ENCODE measurements around the gene TMEM18. TPM values are rescaled to one million over a fixed set of nuclear protein-coding genes. Genes with fewer than 3 reads are reported as not detected.

TMEM18 gene
- total and polyA plus RNA-seq, 2 of the 4 experiments (the other 2 are of a cell fraction): 15.2 to 30.2 TPM

DNA sequence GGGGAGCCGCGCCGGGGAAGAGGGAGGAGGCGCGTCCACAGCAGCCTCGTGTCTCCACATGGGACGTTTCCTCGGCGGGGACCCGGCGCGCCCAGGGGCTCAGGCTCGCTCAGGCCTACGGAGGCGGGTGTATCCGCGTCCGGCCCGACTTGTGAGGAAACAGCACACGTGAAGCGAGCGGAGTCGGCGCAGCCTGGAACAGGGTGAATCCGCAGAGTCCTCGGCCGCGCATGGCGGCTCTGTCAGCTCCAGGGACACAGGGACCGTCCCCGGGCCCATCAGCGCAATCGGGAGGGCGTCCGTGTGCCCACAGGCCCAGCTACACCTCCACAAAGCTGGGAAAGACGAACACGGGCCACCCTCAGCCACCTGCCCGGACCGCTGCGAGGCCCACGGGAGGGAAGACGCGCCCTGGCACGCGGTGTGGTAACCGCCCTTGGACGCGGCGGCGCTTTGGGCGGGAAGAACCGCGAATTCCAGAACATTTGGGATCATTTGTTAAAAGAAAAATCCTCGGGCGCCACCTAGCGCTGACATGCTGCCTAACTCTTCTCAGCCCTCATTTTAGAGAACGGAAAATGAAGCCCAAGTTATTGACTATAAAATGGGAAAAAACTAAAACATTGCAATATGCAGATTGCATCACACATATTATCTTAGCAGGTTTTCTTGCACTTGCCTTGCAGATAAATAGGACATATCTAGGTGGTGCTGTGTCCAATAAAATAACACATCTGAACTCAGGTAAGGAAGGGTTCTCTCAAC lies 40.4 kb downstream of the TMEM18 start:
- no peak overlapping the region for H4K91ac ChIP-seq (ENCODE audit: insufficient read depth, low read depth, low read length)
- H3K23ac ChIP-seq (ENCODE audit: low read depth, low read length): no peak overlapping the region
- H3K4me1 ChIP-seq (ENCODE audit: control insufficient read depth, insufficient read depth, low read length): no peaks in the 10 kb centered on the region
- H2AK5ac ChIP-seq (ENCODE audit: low read depth, low read length): no peak overlapping the region
- no peaks in the 10 kb centered on the region for H3K9me1 ChIP-seq (ENCODE audit: insufficient read depth, low read length)
- no peak overlapping the region for H3K9ac ChIP-seq (ENCODE audit: low read depth, low read length)
- dilution Hi-C loops (cut with HindIII; ENCODE audit: low sequenced_read_pairs, unreplicated experiment) (no loop called here), in situ Hi-C loops (cut with MboI; ENCODE audit: low sequenced_read_pairs) (no loop called here), intact Hi-C loops (cut with micrococcal nuclease) (no loop called here)
- no peaks in the 10 kb centered on the region for H3K27me3 ChIP-seq (ENCODE audit: control insufficient read depth, insufficient read depth, low read length)
- no peak overlapping the region for H2BK20ac ChIP-seq (ENCODE audit: low read depth, low read length)
- WGBS, 2 experiments (ENCODE audit: extremely low coverage in 2 of 2, insufficient read length in 1 of 2): 24% methylated on average over 6 of the region's 57 CpGs; no CpG with 5 or more reads in 1 of the 2 experiments
- no peak overlapping the region for H3K56ac ChIP-seq (ENCODE audit: extremely low read depth, insufficient read depth, low read length)
- ChIA-PET POLR2A (ENCODE audit: unreplicated experiment) (no interaction called here), CTCF (no interaction called here)
- TF ChIP-seq SMC3 (IDR thresholded peaks at IDR 0.05; ENCODE audit: low read depth, low read length) (peak; percentile 49), CEBPB (IDR thresholded peaks at IDR 0.05; ENCODE audit: low read depth, low read length) (peak; percentile 33; the same call in 1 of the 2 replicates), RAD21 (IDR thresholded peaks at IDR 0.05; ENCODE audit: low read length) (peak; percentile 51), MXI1 (IDR thresholded peaks at IDR 0.05; ENCODE audit: borderline replicate concordance, low read depth, low read length) (no peak)
- TF ChIP-seq, protein P1, sequence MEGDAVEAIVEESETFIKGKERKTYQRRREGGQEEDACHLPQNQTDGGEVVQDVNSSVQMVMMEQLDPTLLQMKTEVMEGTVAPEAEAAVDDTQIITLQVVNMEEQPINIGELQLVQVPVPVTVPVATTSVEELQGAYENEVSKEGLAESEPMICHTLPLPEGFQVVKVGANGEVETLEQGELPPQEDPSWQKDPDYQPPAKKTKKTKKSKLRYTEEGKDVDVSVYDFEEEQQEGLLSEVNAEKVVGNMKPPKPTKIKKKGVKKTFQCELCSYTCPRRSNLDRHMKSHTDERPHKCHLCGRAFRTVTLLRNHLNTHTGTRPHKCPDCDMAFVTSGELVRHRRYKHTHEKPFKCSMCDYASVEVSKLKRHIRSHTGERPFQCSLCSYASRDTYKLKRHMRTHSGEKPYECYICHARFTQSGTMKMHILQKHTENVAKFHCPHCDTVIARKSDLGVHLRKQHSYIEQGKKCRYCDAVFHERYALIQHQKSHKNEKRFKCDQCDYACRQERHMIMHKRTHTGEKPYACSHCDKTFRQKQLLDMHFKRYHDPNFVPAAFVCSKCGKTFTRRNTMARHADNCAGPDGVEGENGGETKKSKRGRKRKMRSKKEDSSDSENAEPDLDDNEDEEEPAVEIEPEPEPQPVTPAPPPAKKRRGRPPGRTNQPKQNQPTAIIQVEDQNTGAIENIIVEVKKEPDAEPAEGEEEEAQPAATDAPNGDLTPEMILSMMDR (conservative IDR thresholded peaks at IDR 0.05; ENCODE audit: low read depth, low read length): peak; percentile 70
- peak overlapping the region; percentile 87 for H2AFZ ChIP-seq (replicated peaks; ENCODE audit: low read length, poor library complexity)
- H3K18ac ChIP-seq (ENCODE audit: low read depth, low read length): no peak overlapping the region
- no peaks in the 10 kb centered on the region for H3K36me3 ChIP-seq (ENCODE audit: control insufficient read depth, insufficient read depth, low read length)
- peak; percentile 31 for DNase-seq
- no peak overlapping the region for H4K5ac ChIP-seq (ENCODE audit: low read depth, low read length)
- H2BK15ac ChIP-seq (ENCODE audit: low read depth, low read length): no peak overlapping the region
- peak; percentile 77 for ATAC-seq (ENCODE audit: low read depth)
- no peak overlapping the region for H4K8ac ChIP-seq (ENCODE audit: low read depth in 2 of 2, low read length in 2 of 2)
- no peak overlapping the region for H2AK9ac ChIP-seq (replicated peaks; ENCODE audit: low read depth, low read length, poor library complexity)
- H2BK5ac ChIP-seq (ENCODE audit: low read depth, low read length, poor library complexity, severe bottlenecking): no peak overlapping the region
- H3K4me2 ChIP-seq (ENCODE audit: low read depth, low read length): peak overlapping the region; percentile 63; the same call in 1 of the 2 replicates
- BruUV-seq (replicated peaks): no TSS peak
- no peak overlapping the region for H3K14ac ChIP-seq (replicated peaks; ENCODE audit: low read depth, low read length)
- no peak overlapping the region for H3K4me3 ChIP-seq (ENCODE audit: insufficient read depth, low read depth, low read length)
- H3K9me3 ChIP-seq (ENCODE audit: control insufficient read depth, insufficient read depth, low read length): no peaks in the 10 kb centered on the region
- no peak overlapping the region for H3K4ac ChIP-seq (ENCODE audit: low read depth, low read length)
- no peak overlapping the region for H2BK120ac ChIP-seq (ENCODE audit: low read depth, low read length)
- no peaks in the 10 kb centered on the region for H4K20me1 ChIP-seq (ENCODE audit: insufficient read depth, low read length)
- no peaks in the 10 kb centered on the region for H3K79me1 ChIP-seq (ENCODE audit: low read depth in 1 of 2, low read length in 2 of 2)
- no peak overlapping the region for H3K27ac ChIP-seq (ENCODE audit: insufficient read depth, low read length)

Measured in IMR-90 (cell line).